MM.1S (cell line): Measurements from ENCODE around the gene PPP4R2.

Experiments
- DNase-seq: peaks from one replicate; pipeline ENCODE4 v3.0.0-alpha.2; 2015
- H2AFZ ChIP-seq: fragments of 300-600 bp; sonication (generic); 2 replicates; pipeline ENCODE4 v1.6.0; 2016; ENCODE audit warnings: antibody characterized with exemption, low read length
- H3F3A ChIP-seq: fragments of 300-600 bp; sonication (generic); 2 replicates; pipeline ENCODE4 v1.6.1; 2016; ENCODE audit warnings: mild to moderate bottlenecking, antibody characterized with exemption, low read length, moderate library complexity, mixed read lengths; ENCODE audit not compliant: insufficient read depth
- H3K27ac ChIP-seq: fragments of 300-600 bp; sonication (generic); 2 replicates; pipeline ENCODE4 v1.5.1; 2016; ENCODE audit warnings: mild to moderate bottlenecking, low read length
- H3K27me3 ChIP-seq: fragments of 300-600 bp; sonication (generic); replicated peaks from 2 replicates; pipeline ENCODE4 v1.6.0; 2016; ENCODE audit warnings: low read length; ENCODE audit not compliant: insufficient read depth
- H3K36me3 ChIP-seq: fragments of 300-600 bp; sonication (generic); replicated peaks from 2 replicates; pipeline ENCODE4 v1.6.1; 2016; ENCODE audit warnings: mild to moderate bottlenecking, low read length, mixed read lengths; ENCODE audit not compliant: insufficient read depth
- H3K4me1 ChIP-seq: fragments of 300-600 bp; sonication (generic); 2 replicates; pipeline ENCODE4 v1.6.1; 2016; ENCODE audit warnings: low read length, mixed read lengths
- H3K4me2 ChIP-seq: fragments of 300-600 bp; sonication (generic); 2 replicates; pipeline ENCODE4 v1.6.0; 2016; ENCODE audit warnings: low read depth, low read length
- H3K4me3 ChIP-seq: fragments of 300-600 bp; sonication (generic); 2 replicates; pipeline ENCODE4 v1.5.1; 2016; ENCODE audit warnings: low read length, mixed read lengths
- H3K79me2 ChIP-seq: fragments of 300-600 bp; sonication (generic); 2 replicates; pipeline ENCODE4 v1.6.1; 2016; ENCODE audit warnings: mixed run types, low read length, mixed read lengths
- H3K9ac ChIP-seq: fragments of 300-600 bp; sonication (generic); 2 replicates; pipeline ENCODE4 v1.6.1; 2016; ENCODE audit warnings: low read length, mixed read lengths
- H3K9me2 ChIP-seq: fragments of 300-600 bp; sonication (generic); replicated peaks from 2 replicates; pipeline ENCODE4 v1.6.1; 2016; ENCODE audit warnings: mild to moderate bottlenecking, low read length, mixed read lengths; ENCODE audit not compliant: insufficient read depth
- H3K9me3 ChIP-seq: fragments of 300-600 bp; sonication (generic); replicated peaks from 2 replicates; pipeline ENCODE4 v1.6.1; 2016; ENCODE audit warnings: mild to moderate bottlenecking, low read length, mixed read lengths; ENCODE audit not compliant: insufficient read depth
- H4K20me1 ChIP-seq: fragments of 300-600 bp; sonication (generic); 2 replicates; pipeline ENCODE4 v1.6.1; 2016; ENCODE audit warnings: mild to moderate bottlenecking, low read length, moderate library complexity, mixed read lengths; ENCODE audit not compliant: insufficient read depth
- CTCF ChIP-seq: fragments of 300-600 bp; sonication (generic); IDR thresholded peaks from 2 replicates; pipeline ENCODE4 v1.5.1; 2016; ENCODE audit warnings: antibody characterized with exemption, low read length, mixed read lengths
- EZH2 ChIP-seq: fragments of 300-600 bp; sonication (generic); optimal IDR thresholded peaks from 2 replicates; pipeline ENCODE3; 2017; ENCODE audit warnings: low read depth, mild to moderate bottlenecking, antibody characterized with exemption, low read length, mixed read lengths
- EZH2phosphoT487 ChIP-seq: fragments of 300-600 bp; sonication (generic); IDR thresholded peaks from 2 replicates; pipeline ENCODE4 v1.6.1; 2018; ENCODE audit warnings: antibody characterized with exemption, low read length

Gene PPP4R2

GRCh38 chr3:72996473-72997333, at the start of gene PPP4R2:
PPP4R2 (plus strand) TSS chr3:72996811; CDS start chr3:72997038, 227 bp downstream.
- no peak for TF ChIP-seq CTCF
- TF ChIP-seq EZH2phosphoT487 = no peak
- no peak for TF ChIP-seq EZH2
- Histone ChIP-seq H3K4me1 (peaks cover 16% of the 10 kb centered on the region; the same call in 1 of the 2 replicates), H3K27ac (peak within 1 kb of the TSS; percentile 78), H2AFZ (peak within 1 kb of the TSS; percentile 100), H3K27me3 (no peaks in the 10 kb centered on the region), H3K36me3 (no peaks in the 10 kb centered on the region; the same call in 1 of the 2 replicates), H3K4me3 (peak within 1 kb of the TSS; percentile 73), H3K79me2 (peaks cover 48% of the 10 kb centered on the region), H3K9me3 (no peaks in the 10 kb centered on the region), H3K9me2 (no peaks in the 10 kb centered on the region), H3K4me2 (peak within 1 kb of the TSS; percentile 98), H4K20me1 (peaks cover 30% of the 10 kb centered on the region), H3K9ac (peak within 1 kb of the TSS; percentile 85), H3F3A (peaks cover 15% of the 10 kb centered on the region)
- DNase-seq = peak; percentile 91

- Histone ChIP-seq H3K9me3 (no peaks in the 10 kb centered on the region), H3K9ac (no peak overlapping the region), H3K36me3 (no peaks in the 10 kb centered on the region), H3K27ac (no peak overlapping the region), H3K27me3 (no peaks in the 10 kb centered on the region), H3K4me3 (no peak overlapping the region), H2AFZ (no peak overlapping the region), H3K4me2 (no peak overlapping the region), H3F3A (no peaks in the 10 kb centered on the region), H3K9me2 (no peaks in the 10 kb centered on the region), H3K4me1 (no peaks in the 10 kb centered on the region), H4K20me1 (no peaks in the 10 kb centered on the region), H3K79me2 (no peaks in the 10 kb centered on the region)
- TF ChIP-seq CTCF (no peak), EZH2phosphoT487 (no peak), EZH2 (no peak)
- no peak for DNase-seq
Observed at GRCh38 chr3:72947715-72948490, 48.7 kb upstream of the PPP4R2 start.

- H3K27ac ChIP-seq = no peak overlapping the region
- no peaks in the 10 kb centered on the region for H4K20me1 ChIP-seq
- no peaks in the 10 kb centered on the region for H3K9me2 ChIP-seq
- no peaks in the 10 kb centered on the region for H3K9me3 ChIP-seq
- H3K27me3 ChIP-seq = no peaks in the 10 kb centered on the region
- no peak overlapping the region for H3K9ac ChIP-seq
- no peaks in the 10 kb centered on the region for H3K4me1 ChIP-seq
- no peak overlapping the region for H3K4me3 ChIP-seq
- no peak for TF ChIP-seq CTCF
- TF ChIP-seq EZH2phosphoT487 = no peak
- TF ChIP-seq EZH2 = no peak
- DNase-seq = no peak
- H3K79me2 ChIP-seq = no peaks in the 10 kb centered on the region
- H3K4me2 ChIP-seq = no peak overlapping the region
- no peaks in the 10 kb centered on the region for H3F3A ChIP-seq
- H3K36me3 ChIP-seq = no peaks in the 10 kb centered on the region
- no peak overlapping the region for H2AFZ ChIP-seq
Observed at GRCh38 chr3:72949016-72949415, 47.6 kb upstream of the PPP4R2 start.
